Measurements from ENCODE around the gene FSD1.

GRCh38 chr19:4363571-4364304 is 59.3 kb downstream of the FSD1 start:
- TF ChIP-seq EZH2phosphoT487 (IDR thresholded peaks at IDR 0.05; ENCODE audit: insufficient read depth, low read depth) = no peak
- no peak for TF ChIP-seq EZH2 (IDR thresholded peaks at IDR 0.05; ENCODE audit: insufficient read depth, poor library complexity, severe bottlenecking)
